Small intestine (tissue), 7 donors: Measurements from ENCODE around the gene DUSP5. TPM values are rescaled to one million over a fixed set of nuclear protein-coding genes. Genes with fewer than 3 reads are reported as not detected.
A peak's percentile ranks its signal among the peaks of the same experiment; 100 is the strongest.

Experiments used
- DNase-seq, 2 donors: peaks; one replicate each; pipeline versions ENCODE4 v3.0.0 to v3.0.0-alpha.2; 2013
- FAIRE-seq: peaks from 2 replicates; lab custom pipeline; 2012; peaks lifted over from hg19 to GRCh38; lab: Jason Lieb, UNC
- H3K27ac ChIP-seq, 3 donors: one replicate each; pipeline ENCODE4 v1.5.1; 2013; ENCODE audit warnings: low read length in 2 of 3, mild to moderate bottlenecking in 2 of 3, control low read depth in 1 of 3, inconsistent platforms in 1 of 3, low read depth in 1 of 3, moderate library complexity in 1 of 3
- H3K27me3 ChIP-seq, 3 donors: one replicate each; pipeline ENCODE4 v1.6.1; 2013; ENCODE audit warnings: low read length in 3 of 3, inconsistent platforms in 1 of 3; ENCODE audit not compliant: control insufficient read depth in 3 of 3, insufficient read depth in 3 of 3
- H3K36me3 ChIP-seq, 3 donors: one replicate each; pipeline ENCODE4 v1.6.1; 2013; ENCODE audit warnings: low read length in 3 of 3, inconsistent platforms in 1 of 3, low read depth in 1 of 3, mild to moderate bottlenecking in 1 of 3, moderate library complexity in 1 of 3; ENCODE audit not compliant: control insufficient read depth in 3 of 3, insufficient read depth in 2 of 3
- H3K4me1 ChIP-seq, 3 donors: one replicate each; pipeline ENCODE4 v1.6.1; 2013; ENCODE audit warnings: low read length in 2 of 3, inconsistent platforms in 1 of 3, low read depth in 1 of 3, mild to moderate bottlenecking in 1 of 3, moderate library complexity in 1 of 3; ENCODE audit not compliant: control insufficient read depth in 3 of 3, insufficient read depth in 2 of 3
- H3K4me3 ChIP-seq, 3 donors: one replicate each; pipeline ENCODE4 v1.5.1; 2013; ENCODE audit warnings: low read length in 3 of 3, control low read depth in 1 of 3, inconsistent platforms in 1 of 3, low read depth in 1 of 3, mild to moderate bottlenecking in 1 of 3, moderate library complexity in 1 of 3
- H3K9me3 ChIP-seq, 2 donors: one replicate each; pipeline ENCODE4 v1.6.1; 2013; ENCODE audit warnings: low read depth in 1 of 2, low read length in 1 of 2; ENCODE audit not compliant: control insufficient read depth in 2 of 2, insufficient read depth in 1 of 2
- WGBS, 3 donors: extraction: QIAGEN DNeasy Blood & Tissue Kit; methylation state at CpG; one replicate each; pipeline ENCODE4 v1.1.7; 2013; 5-methylcytosine and 5-hydroxymethylcytosine counted together
- polyA plus RNA-seq, 4 donors: library from polyadenylated mRNA; stranded (reverse) in 3 of 4; unstranded in 1 of 4; fragments of 200-250 nt in 3 of 4; fragments of 120-200 nt in 1 of 4; gene quantifications; one replicate each; pipeline versions ENCODE4 v1.2.1 to v1.2.3, GENCODE V29; 2013
- donor health status: healthy with polysubstance abuse.
- donor health status: control.
- donor health status: control.
- donor health status: Bipolar disorder and iron deficiency.
- donor health status: healthy.

DUSP5 gene
- polyA plus RNA-seq, 4 donors = 8.3 to 41.9 (median 24.0) TPM

DNA sequence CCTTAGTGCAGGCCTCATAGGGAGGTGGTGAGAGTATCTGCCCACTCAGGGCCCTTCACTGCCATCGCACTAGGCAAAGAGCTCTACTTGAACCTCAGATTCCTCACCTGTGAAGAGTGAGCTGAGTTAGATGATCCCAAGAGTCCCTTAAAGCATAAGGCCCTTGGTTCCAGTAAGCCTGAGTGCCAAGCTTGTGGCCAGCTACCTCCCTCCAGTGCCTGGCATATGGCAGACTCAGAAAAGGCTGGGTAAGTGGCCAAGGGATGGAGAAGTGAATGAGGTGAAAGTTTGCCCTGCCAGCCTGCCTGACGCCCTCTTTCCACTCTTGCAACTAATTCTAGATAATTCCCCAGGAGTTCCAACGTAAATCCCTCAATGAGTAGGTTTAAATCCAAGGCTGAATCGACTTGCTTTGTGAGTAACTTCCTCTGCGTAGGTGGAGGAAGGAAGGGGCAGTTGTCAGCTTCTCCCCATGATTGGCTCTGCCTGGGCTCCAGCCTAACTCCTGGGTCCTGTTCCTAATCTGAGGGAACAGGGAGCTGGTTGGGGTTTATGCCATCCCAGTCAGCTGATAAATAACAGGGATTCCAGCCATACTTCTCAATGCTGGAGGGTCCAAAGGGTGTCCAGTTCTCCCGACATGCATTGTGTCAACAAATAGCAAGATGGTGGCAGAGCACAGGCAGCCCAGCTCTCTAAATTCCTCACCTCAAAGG is 14.2 kb downstream of the DUSP5 start:
- WGBS, 3 donors = 70 to 81% (median 77%) methylated on average over 6 of the region's 6 CpGs
- Histone ChIP-seq H3K27me3 (no peaks in the 10 kb centered on the region), H3K4me3 (no peak overlapping the region), H3K9me3 (no peaks in the 10 kb centered on the region), H3K36me3 (peaks cover 9 to 56% (median 23%) of the 10 kb centered on the region in 3 donors), H3K27ac (peak overlapping the region in 1 of 3 donors; percentile 3), H3K4me1 (peaks cover 0 to 7% (median 0%) of the 10 kb centered on the region in 3 donors)
- no peak for FAIRE-seq
- no peak for DNase-seq

DNA sequence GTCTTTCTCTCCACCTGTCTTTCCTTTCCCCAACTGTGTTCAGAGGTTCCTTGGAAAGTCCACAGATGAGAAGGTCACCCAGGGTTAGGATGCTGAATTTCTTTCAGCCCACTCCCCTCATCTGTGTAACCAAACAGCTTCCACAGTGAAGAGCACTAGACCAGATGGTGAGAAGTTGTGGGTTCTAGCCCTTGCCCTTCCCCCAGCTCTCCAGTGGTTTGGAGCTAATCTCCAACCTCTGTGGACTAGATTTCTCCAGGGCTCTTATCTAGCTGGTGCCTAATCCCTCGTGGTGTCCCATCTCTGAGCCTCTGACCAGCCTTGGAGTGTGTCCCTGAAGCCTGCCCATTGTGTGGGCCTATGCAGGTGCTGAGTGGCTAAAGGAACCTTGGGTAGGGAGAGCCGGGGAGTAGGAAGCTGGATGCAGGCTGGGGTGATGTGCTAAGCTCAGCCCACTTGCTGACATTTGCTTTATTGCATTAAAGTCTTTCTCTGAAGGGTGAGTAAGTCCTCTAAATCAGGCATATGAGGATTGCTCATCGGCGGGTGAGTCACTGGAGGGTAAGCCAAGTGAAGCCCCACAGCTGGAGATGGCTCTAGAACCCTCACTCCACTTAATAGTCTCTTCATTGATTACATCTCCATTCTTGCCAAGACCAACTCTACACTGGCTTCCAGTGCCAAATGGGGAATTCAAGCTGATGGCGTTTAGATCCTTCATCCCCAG is 14.9 kb downstream of the DUSP5 start:
- FAIRE-seq (no peak), DNase-seq (no peak)
- Histone ChIP-seq H3K4me1 (peaks cover 0 to 7% (median 0%) of the 10 kb centered on the region in 3 donors), H3K27me3 (no peaks in the 10 kb centered on the region), H3K27ac (peak overlapping the region in 1 of 3 donors; percentile 3), H3K9me3 (no peaks in the 10 kb centered on the region), H3K4me3 (no peak overlapping the region), H3K36me3 (peaks cover 8 to 49% (median 16%) of the 10 kb centered on the region in 3 donors)
- 61 to 75% (median 70%) methylated on average over 5 of the region's 5 CpGs for WGBS, 3 donors

DNA sequence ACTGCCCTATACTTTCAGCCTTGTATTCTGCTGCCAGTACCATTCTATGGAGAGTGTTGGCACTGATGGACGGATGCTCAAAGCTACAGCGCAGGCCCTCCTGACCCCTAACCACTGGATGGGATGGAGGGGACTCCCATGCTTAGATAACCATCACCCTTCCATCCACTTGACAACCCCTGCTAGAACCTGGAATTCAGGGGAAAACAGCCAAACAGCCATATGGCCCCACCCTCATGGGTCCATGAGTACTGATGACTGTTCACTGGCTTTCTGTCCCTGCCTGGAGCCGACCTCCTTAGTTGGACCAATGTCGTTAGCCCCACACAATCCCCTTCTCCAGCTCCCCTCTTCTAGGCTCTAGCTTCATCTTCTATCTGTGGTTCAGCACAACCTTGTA is 16.2 kb downstream of the DUSP5 start:
- FAIRE-seq (no peak), DNase-seq (no peak)
- H3K9me3 ChIP-seq = no peaks in the 10 kb centered on the region
- WGBS, 3 donors = 97 to 100% (median 97%) methylated on average over 4 of the region's 4 CpGs
- no peak overlapping the region for H3K27ac ChIP-seq
- H3K4me3 ChIP-seq = no peak overlapping the region
- no peaks in the 10 kb centered on the region for H3K27me3 ChIP-seq
- peaks cover 8 to 40% (median 8%) of the 10 kb centered on the region in 3 donors for H3K36me3 ChIP-seq
- H3K4me1 ChIP-seq = peaks cover 0 to 7% (median 0%) of the 10 kb centered on the region in 3 donors

DNA sequence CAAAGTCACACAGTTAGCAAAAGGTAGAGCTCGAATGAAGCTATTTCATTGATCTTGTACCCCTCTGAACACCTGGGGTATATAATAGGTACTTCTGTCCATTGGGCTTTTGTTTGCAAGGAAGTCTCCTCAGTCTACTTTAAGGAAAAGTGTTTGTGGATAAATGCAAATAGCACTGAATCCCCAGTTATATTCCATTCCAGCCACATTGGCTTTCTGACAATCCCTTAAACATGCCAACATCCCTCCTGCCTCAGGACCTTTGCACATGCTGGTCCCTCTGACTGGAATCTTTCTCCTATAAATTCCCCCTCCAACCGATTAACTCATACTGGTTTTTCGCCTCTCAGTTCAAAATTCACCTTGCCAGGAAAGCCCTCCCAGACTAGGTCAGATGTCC is 17.1 kb downstream of the DUSP5 start:
- peaks cover 0 to 7% (median 0%) of the 10 kb centered on the region in 3 donors for H3K4me1 ChIP-seq
- no peak for DNase-seq
- WGBS, 3 donors = 91 to 93% (median 91%) methylated on average over 3 of the region's 3 CpGs

DNA sequence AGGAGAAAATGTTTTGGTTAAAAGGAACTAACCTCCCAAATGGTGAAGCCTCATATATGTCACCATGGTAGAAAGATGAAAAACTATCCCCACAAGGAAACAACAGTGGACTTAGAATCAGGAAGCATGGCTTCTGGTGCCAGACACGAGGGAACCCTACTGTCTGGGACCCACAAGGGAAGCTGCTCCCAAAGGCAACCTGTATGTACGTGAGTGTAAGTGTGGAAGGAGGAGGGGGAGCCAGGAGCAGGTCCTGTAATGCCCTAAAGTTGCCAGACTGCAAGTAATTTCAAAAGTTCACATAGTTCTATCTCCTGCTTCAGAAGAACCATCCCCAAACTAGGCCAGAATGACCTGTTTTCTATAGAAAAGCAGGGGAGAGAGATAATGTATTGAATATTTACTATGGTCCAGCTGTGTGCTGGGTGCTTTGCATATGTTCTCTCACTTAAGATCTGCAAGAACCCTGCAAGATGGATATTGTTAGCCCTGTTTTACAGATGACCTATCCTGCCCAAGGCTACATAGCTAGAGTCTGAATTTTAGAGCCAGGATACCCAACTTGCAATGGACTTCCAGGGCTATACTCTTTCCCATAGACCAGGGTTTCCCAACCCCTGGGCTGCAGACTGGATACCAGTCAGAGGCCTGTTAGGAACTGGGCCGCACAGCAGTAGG is 19.2 kb downstream of the DUSP5 start:
- Histone ChIP-seq H3K4me1 (peaks cover 0 to 6% (median 2%) of the 10 kb centered on the region in 3 donors), H3K4me3 (no peak overlapping the region), H3K36me3 (peaks cover 0 to 14% (median 0%) of the 10 kb centered on the region in 3 donors), H3K27me3 (no peaks in the 10 kb centered on the region), H3K27ac (no peak overlapping the region), H3K9me3 (no peaks in the 10 kb centered on the region)
- no peak for DNase-seq
- WGBS, 3 donors = 75 to 79% (median 77%) methylated on average over 3 of the region's 3 CpGs
- no peak for FAIRE-seq

More for the DNA sequence above, 17.1 kb downstream of the DUSP5 start:
- H3K4me3 ChIP-seq = no peak overlapping the region
- no peak for FAIRE-seq
- no peaks in the 10 kb centered on the region for H3K9me3 ChIP-seq
- no peak overlapping the region for H3K27ac ChIP-seq
- H3K27me3 ChIP-seq = no peaks in the 10 kb centered on the region
- H3K36me3 ChIP-seq = peaks cover 6 to 31% (median 6%) of the 10 kb centered on the region in 3 donors

DNA sequence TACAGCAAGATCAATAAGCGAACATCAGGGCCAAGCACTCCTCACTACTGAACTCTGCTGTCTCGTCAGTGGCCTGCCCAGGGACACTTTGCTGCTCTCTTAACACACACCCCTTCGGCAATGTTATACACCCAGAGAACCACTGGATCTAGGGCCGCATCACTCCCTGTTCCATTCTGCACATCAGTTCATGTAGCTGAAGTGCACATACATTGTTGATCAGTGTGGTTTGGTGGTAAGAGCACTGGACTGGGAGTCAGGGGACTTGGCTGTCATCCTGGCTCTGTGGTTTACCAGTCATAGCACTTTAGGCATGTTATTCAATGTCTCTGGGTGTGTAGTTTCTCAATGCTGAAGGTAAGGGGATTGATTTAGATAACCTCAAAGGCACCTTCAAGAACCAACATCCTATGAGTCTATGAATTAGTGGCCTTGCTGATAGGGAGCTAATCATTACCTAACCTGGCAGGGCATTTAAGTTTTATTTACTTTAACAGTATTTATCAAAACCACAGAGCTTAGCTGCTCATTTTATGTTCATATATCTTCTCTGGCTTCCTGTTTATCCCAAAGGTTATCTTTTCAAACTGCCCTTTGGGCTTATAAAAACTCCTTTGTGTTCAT is 24.8 kb downstream of the DUSP5 start:
- WGBS, 3 donors = 16 to 66% (median 45%) methylated on average over 4 of the region's 4 CpGs
- no peaks in the 10 kb centered on the region for H3K27me3 ChIP-seq
- DNase-seq (peak; percentile 84 to 92), FAIRE-seq (no peak)
- H3K36me3 ChIP-seq = no peaks in the 10 kb centered on the region
- H3K27ac ChIP-seq = peak overlapping the region; percentile 2 to 40 (median 37)
- no peaks in the 10 kb centered on the region for H3K9me3 ChIP-seq
- no peak overlapping the region for H3K4me3 ChIP-seq
- peaks cover 3 to 27% (median 8%) of the 10 kb centered on the region in 3 donors for H3K4me1 ChIP-seq

DNA sequence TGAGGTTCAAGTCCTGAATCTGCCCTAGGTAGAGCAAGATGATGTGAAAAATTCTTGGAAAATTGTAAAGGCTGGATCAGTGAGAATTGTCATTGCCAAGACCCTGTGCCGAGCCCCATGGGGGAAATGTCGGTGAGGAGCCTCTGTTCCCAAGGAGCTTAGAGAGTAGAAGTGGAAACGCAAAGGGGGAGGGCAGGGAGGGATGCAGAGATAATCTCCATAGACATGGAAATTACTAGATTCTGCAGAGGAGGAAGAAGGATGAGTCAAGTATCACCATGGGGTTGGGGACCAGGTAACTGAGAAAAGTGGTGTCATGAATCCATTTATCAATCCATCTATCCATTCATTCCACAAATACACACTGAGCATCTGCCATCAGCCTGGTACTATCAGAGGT is 26.0 kb downstream of the DUSP5 start:
- DNase-seq (no peak), FAIRE-seq (no peak)
- no peak overlapping the region for H3K27ac ChIP-seq
- H3K27me3 ChIP-seq = no peaks in the 10 kb centered on the region
- H3K36me3 ChIP-seq = no peaks in the 10 kb centered on the region
- WGBS, 3 donors = 78 to 99% (median 92%) methylated on average over 3 of the region's 3 CpGs
- H3K9me3 ChIP-seq = no peaks in the 10 kb centered on the region
- H3K4me1 ChIP-seq = peaks cover 3 to 28% (median 8%) of the 10 kb centered on the region in 3 donors
- no peak overlapping the region for H3K4me3 ChIP-seq
